22Rv1 (cell line): ENCODE measurements around the gene CLASP1.

Experiments
- H3K27ac ChIP-seq: fragments of 450-650 bp; 2 replicates; pipeline ENCODE4 v1.5.1; 2017
- ZFX ChIP-seq: fragments of 450-650 bp; IDR thresholded peaks from 2 replicates; pipeline ENCODE4 v1.6.1; 2017; ENCODE audit warnings: antibody characterized with exemption, borderline replicate concordance
- TF ChIP-seq, protein P1 (sequence below): fragments of 450-650 bp; IDR thresholded peaks from 2 replicates; pipeline ENCODE4 v1.5.1; 2017; ENCODE audit warnings: mild to moderate bottlenecking

The CLASP1 gene

DNA sequence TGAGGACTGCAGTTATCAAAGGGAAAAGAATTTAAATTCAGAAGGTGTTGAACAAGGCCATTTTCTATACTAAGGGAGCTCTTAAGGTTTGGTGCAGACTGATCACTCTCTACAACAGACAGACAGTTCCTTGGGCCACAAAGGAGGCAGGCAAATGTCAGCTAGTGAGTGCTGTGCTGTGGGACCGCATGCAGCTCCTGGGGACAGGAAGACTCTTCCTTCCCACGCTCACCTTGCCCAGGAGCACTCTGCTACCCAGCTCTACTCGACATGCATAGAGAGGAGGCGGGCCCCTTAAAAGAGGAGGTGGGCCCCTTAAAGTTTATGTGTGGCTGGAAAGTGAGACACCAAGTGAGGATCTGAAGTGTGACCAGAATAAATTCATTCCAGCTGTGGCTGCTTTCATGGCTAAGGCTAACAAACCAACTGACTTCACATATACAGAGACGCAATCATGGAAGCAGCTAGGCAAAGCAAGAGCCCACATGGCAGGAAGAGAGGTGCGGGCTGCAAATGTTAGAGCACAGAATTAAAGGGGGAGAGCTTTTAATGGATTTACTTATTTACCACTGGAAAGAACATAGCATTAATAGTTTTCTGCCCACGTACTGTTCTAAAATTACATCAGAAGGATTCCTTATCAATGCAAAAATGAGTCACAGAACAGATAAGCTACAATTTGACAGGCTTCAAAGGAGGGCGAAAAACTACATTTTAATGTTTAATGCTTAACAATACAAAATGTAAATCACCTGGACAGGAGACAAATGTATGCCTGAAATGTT lies 220.0 kb downstream of the CLASP1 start:
- no peak overlapping the region for H3K27ac ChIP-seq
- TF ChIP-seq ZFX: no peak
- TF ChIP-seq, protein P1, sequence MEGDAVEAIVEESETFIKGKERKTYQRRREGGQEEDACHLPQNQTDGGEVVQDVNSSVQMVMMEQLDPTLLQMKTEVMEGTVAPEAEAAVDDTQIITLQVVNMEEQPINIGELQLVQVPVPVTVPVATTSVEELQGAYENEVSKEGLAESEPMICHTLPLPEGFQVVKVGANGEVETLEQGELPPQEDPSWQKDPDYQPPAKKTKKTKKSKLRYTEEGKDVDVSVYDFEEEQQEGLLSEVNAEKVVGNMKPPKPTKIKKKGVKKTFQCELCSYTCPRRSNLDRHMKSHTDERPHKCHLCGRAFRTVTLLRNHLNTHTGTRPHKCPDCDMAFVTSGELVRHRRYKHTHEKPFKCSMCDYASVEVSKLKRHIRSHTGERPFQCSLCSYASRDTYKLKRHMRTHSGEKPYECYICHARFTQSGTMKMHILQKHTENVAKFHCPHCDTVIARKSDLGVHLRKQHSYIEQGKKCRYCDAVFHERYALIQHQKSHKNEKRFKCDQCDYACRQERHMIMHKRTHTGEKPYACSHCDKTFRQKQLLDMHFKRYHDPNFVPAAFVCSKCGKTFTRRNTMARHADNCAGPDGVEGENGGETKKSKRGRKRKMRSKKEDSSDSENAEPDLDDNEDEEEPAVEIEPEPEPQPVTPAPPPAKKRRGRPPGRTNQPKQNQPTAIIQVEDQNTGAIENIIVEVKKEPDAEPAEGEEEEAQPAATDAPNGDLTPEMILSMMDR: no peak

DNA sequence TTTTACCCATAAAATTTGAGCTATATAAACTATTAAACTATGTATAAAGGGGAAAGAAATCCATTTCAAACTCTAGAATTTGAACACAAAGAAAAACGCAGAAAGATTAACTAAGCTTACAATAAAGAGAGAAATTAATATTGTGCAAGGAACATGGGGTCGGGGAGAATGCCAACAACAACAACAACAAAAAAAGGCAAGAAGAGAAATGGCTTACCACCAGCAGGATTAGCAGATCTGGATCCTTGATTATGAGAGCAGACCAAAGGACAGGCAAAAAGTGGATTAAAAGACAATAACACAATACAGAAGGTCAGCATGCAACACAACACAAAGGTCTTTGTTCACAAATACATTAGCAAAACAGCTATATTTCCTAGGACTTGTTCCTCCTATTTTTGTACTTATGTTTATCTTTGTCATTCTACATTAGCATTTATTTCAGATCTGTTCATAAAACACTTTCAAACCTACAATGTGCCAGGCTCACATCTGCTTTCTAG lies 222.0 kb downstream of the CLASP1 start:
- H3K27ac ChIP-seq: no peak overlapping the region
- TF ChIP-seq ZFX: no peak
- TF ChIP-seq, protein P1: no peak

DNA sequence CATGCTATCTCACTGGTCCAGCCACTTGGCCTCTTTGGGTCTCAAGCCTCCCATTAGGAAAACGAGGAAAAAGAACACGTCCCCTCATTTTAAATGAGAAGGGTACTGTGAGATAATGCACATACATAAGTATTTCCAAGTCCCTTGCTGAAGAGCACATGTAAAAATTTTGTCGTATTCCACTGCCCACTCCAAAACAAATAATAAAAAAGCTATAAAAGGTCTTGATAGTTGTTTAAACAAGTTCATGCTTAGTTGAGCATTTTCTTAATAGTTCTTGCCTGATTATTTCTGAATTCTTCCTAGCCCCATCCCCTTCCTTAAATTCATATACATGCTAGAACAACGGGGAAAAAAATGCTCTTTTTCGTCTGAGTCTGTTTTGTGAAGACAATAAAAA lies 228.8 kb downstream of the CLASP1 start:
- no peak overlapping the region for H3K27ac ChIP-seq
- no peak for TF ChIP-seq ZFX
- TF ChIP-seq, protein P1: no peak

DNA sequence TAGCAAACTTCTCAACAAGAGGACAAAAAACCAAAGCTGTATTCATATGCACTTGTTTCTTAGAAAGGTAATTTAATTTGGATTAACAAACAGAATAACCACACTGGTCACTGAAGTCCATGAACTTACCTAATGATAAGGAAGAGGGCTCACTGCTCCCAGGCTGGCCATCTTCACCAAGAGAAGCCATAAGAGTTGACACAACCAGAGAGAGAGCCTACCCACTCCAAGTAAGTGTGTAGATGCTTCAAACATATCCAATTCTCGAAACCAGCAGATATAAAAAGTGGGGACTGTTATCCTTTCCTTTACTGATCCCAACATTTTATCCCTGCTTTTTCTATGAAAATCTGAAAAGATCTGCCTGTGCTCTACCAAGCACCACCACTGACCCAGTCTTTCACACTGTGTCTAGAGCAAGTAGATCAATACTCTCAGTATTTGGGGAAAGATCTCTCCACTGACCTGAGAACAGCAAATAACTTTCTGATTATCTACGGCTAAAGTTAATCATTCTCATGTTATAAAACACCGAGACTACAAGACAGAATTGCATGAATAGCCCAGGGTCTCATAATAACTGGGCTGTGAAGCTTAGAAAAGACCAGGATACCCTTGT lies 230.1 kb downstream of the CLASP1 start:
- TF ChIP-seq ZFX: no peak
- TF ChIP-seq, protein P1: no peak
- no peak overlapping the region for H3K27ac ChIP-seq

DNA sequence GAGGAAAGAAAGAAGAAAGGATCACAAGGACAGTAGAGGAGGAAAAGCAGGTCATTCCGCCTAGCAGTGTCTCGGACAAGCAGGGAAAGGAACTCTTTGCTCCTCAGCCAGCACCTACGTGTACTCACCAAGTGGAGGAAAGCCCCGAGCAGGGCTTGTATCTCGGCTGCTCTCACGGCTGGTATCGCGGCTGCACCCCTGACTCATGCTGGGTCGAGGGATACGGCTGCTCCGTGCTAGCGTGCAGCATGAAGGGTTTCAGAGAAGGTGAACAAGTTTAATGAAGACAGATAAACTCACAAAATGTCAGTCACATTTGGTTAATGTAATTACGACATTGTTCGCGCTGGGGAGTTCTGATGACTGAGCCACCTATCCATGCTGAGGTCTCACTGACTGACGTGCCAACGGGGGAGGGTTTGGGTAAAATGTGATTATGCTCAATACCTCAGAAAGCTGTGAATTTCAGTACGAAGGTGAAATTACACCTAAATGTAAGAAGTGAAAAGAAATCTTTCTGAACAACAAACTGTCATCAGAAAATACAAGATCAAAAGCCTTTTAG lies 230.7 kb downstream of the CLASP1 start:
- TF ChIP-seq, protein P1: no peak
- TF ChIP-seq ZFX: no peak
- no peak overlapping the region for H3K27ac ChIP-seq

DNA sequence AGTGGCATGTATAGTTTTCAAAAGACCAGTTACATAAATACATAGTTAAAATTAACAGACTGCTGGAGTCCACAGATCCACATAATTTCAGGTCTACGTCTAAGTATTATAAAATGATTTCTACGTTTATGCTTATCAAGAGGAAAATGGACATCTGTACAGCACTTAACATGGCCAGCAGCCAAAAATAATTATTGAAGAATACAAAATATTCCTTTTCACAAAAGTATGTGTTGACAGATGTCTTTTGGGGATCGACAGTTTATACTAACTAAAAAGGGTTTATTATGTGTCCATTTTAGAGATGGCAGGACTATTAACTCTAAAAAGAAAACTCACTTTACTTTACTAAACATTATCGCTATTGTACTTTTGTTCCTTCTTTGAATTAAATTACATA lies 231.4 kb downstream of the CLASP1 start:
- H3K27ac ChIP-seq: no peak overlapping the region
- TF ChIP-seq ZFX: no peak
- TF ChIP-seq, protein P1: no peak

DNA sequence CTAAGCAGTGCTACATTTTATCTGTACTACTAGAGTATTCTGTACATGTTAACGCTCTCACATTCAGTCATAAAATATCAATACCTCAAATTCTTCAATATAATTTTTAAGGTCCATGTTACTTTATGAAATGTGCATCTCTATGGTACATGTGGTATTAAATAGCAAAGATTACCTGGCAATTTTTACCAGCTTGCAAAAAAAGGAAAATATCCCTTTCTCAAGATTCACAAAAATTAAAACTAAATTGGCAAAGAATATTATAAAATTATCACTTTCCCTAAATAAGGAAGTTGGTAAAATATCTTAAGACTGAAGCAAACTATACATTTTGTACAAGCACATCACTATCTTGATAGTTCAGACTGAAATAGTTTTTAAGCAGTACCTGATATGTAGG lies 233.5 kb downstream of the CLASP1 start:
- H3K27ac ChIP-seq: no peak overlapping the region
- TF ChIP-seq, protein P1: no peak
- TF ChIP-seq ZFX: no peak
